Neural progenitor cell (in vitro differentiated cells): ENCODE measurements around the gene FGF4. TPM values are rescaled to one million over a fixed set of nuclear protein-coding genes. Genes with fewer than 3 reads are reported as not detected.

Experiments
- DNase-seq: peaks from one replicate; pipeline ENCODE4 v3.0.0-alpha.2; 2016; ENCODE audit warnings: low spot score
- H2AFZ ChIP-seq: fragments of 200-600 bp; sonication (generic); replicated peaks from 2 replicates; pipeline ENCODE4 v1.6.1; 2016; ENCODE audit warnings: antibody characterized with exemption
- H3F3A ChIP-seq: fragments of 200-600 bp; sonication (generic); 2 replicates; pipeline ENCODE4 v1.6.1; 2016; ENCODE audit warnings: antibody characterized with exemption, low read depth
- H3K27ac ChIP-seq: fragments of 200-600 bp; sonication (generic); 2 replicates; pipeline ENCODE4 v1.5.1; 2016; ENCODE audit warnings: mild to moderate bottlenecking
- H3K27me3 ChIP-seq: fragments of 200-600 bp; sonication (generic); 2 replicates; pipeline ENCODE4 v1.6.1; 2016; ENCODE audit warnings: mild to moderate bottlenecking, moderate library complexity
- H3K36me3 ChIP-seq: fragments of 200-600 bp; sonication (generic); 2 replicates; pipeline ENCODE4 v1.5.1; 2016
- H3K4me1 ChIP-seq: fragments of 200-600 bp; sonication (generic); 2 replicates; pipeline ENCODE4 v1.6.1; 2016; ENCODE audit warnings: mixed run types
- H3K4me2 ChIP-seq: fragments of 200-600 bp; sonication (generic); 2 replicates; pipeline ENCODE4 v1.6.1; 2016
- H3K4me3 ChIP-seq: fragments of 200-600 bp; sonication (generic); 2 replicates; pipeline ENCODE4 v1.5.1; 2016
- H3K79me2 ChIP-seq: fragments of 200-600 bp; sonication (generic); 2 replicates; pipeline ENCODE4 v1.6.1; 2016; ENCODE audit warnings: low read depth
- H3K9ac ChIP-seq: fragments of 200-600 bp; sonication (generic); 2 replicates; pipeline ENCODE4 v1.6.1; 2016
- H3K9me3 ChIP-seq: fragments of 200-600 bp; sonication (generic); 2 replicates; pipeline ENCODE4 v1.5.1; 2016; ENCODE audit warnings: low read depth
- H4K20me1 ChIP-seq: fragments of 200-600 bp; sonication (generic); 2 replicates; pipeline ENCODE4 v1.6.1; 2016; ENCODE audit warnings: low read depth
- H3K27ac Mint-ChIP-seq: 3 replicates; pipeline ENCODE4 v1.8.0; 2021; ENCODE audit warnings: mixed read lengths
- H3K27me3 Mint-ChIP-seq: 2 replicates; pipeline ENCODE4 v1.8.0; 2022; ENCODE audit warnings: low read depth, mild to moderate bottlenecking, inconsistent platforms, moderate library complexity, mixed read lengths; ENCODE audit not compliant: insufficient read depth
- H3K36me3 Mint-ChIP-seq: 3 replicates; pipeline ENCODE4 v1.8.0; 2021; ENCODE audit warnings: mixed read lengths
- H3K4me1 Mint-ChIP-seq: 3 replicates; pipeline ENCODE4 v1.8.0; 2021; ENCODE audit warnings: mixed read lengths
- H3K4me3 Mint-ChIP-seq: 3 replicates; pipeline ENCODE4 v1.8.0; 2021; ENCODE audit warnings: mild to moderate bottlenecking, moderate library complexity, mixed read lengths
- H3K9me3 Mint-ChIP-seq: 3 replicates; pipeline ENCODE4 v1.8.0; 2020; ENCODE audit warnings: mixed read lengths
- CTCF ChIP-seq: fragments of 200-600 bp; sonication (generic); IDR thresholded peaks from 2 replicates; pipeline ENCODE4 v1.5.1; 2017; ENCODE audit warnings: antibody characterized with exemption, mild to moderate bottlenecking
- EZH2 ChIP-seq: fragments of 200-600 bp; sonication (generic); IDR thresholded peaks from 2 replicates; pipeline ENCODE4 v1.6.1; 2017; ENCODE audit warnings: antibody characterized with exemption, mild to moderate bottlenecking, moderate library complexity
- EZH2phosphoT487 ChIP-seq: fragments of 200-600 bp; sonication (generic); IDR thresholded peaks from 2 replicates; pipeline ENCODE4 v1.6.1; 2017; ENCODE audit warnings: antibody characterized with exemption
- total RNA-seq: library from RNA; depleted of rRNA; stranded (reverse); fragments of >200 nt; gene quantifications from 2 replicates; pipeline ENCODE4 v1.2.3, GENCODE V29; 2015; ENCODE audit warnings: low replicate concordance

The FGF4 gene
- total RNA-seq, 1 donor from 2014 or later, result 0.22 TPM

- Histone ChIP-seq H3K4me1 (peaks cover 55% of the 10 kb centered on the region), H3K4me3 (peak overlapping the region; percentile 51), H3K36me3 (no peaks in the 10 kb centered on the region), H4K20me1 (peaks cover 13% of the 10 kb centered on the region), H2AFZ (peak overlapping the region; percentile 73), H3K9me3 (no peaks in the 10 kb centered on the region), H3K4me2 (peak overlapping the region; percentile 75), H3F3A (peaks cover 29% of the 10 kb centered on the region), H3K79me2 (no peaks in the 10 kb centered on the region), H3K9ac (no peak overlapping the region), H3K27me3 (peaks cover 72% of the 10 kb centered on the region), H3K27ac (no peak overlapping the region)
- Mint-ChIP-seq H3K9me3 (no peaks in the 10 kb centered on the region), H3K36me3 (no peaks in the 10 kb centered on the region), H3K4me3 (no peak overlapping the region), H3K27me3 (peaks cover 57% of the 10 kb centered on the region), H3K27ac (no peak overlapping the region), H3K4me1 (peaks cover 9% of the 10 kb centered on the region)
- TF ChIP-seq EZH2 (peak; percentile 91), EZH2phosphoT487 (peak; percentile 50), CTCF (no peak)
- DNase-seq, result peak; percentile 65
Observed at GRCh38 chr11:69774354-69775162, 583 bp downstream of the FGF4 start.

- no peak overlapping the region for H3K9ac ChIP-seq
- no peaks in the 10 kb centered on the region for H3K36me3 Mint-ChIP-seq
- peaks cover 29% of the 10 kb centered on the region for H3F3A ChIP-seq
- peaks cover 57% of the 10 kb centered on the region for H3K27me3 Mint-ChIP-seq
- peaks cover 13% of the 10 kb centered on the region for H4K20me1 ChIP-seq
- H3K4me2 ChIP-seq, result peak overlapping the region; percentile 75
- no peak overlapping the region for H3K4me3 Mint-ChIP-seq
- peaks cover 9% of the 10 kb centered on the region for H3K4me1 Mint-ChIP-seq
- H3K9me3 Mint-ChIP-seq, result no peaks in the 10 kb centered on the region
- peaks cover 55% of the 10 kb centered on the region for H3K4me1 ChIP-seq
- H3K79me2 ChIP-seq, result no peaks in the 10 kb centered on the region
- H3K27ac ChIP-seq, result no peak overlapping the region
- H3K27me3 ChIP-seq, result peaks cover 72% of the 10 kb centered on the region
- peak overlapping the region; percentile 73 for H2AFZ ChIP-seq
- no peak overlapping the region for H3K27ac Mint-ChIP-seq
- peak; percentile 51 for DNase-seq
- peak overlapping the region; percentile 51 for H3K4me3 ChIP-seq
- no peaks in the 10 kb centered on the region for H3K9me3 ChIP-seq
- no peaks in the 10 kb centered on the region for H3K36me3 ChIP-seq
- TF ChIP-seq CTCF (no peak), EZH2 (no peak), EZH2phosphoT487 (no peak)
Observed at GRCh38 chr11:69773626-69774353, 1.4 kb downstream of the FGF4 start.

- Mint-ChIP-seq H3K4me3 (no peak overlapping the region), H3K27me3 (peaks cover 44% of the 10 kb centered on the region), H3K36me3 (no peaks in the 10 kb centered on the region), H3K9me3 (no peaks in the 10 kb centered on the region), H3K27ac (no peak overlapping the region), H3K4me1 (peaks cover 5% of the 10 kb centered on the region)
- Histone ChIP-seq H2AFZ (no peak overlapping the region), H3F3A (peaks cover 29% of the 10 kb centered on the region), H3K79me2 (no peaks in the 10 kb centered on the region), H4K20me1 (peaks cover 13% of the 10 kb centered on the region), H3K27me3 (peaks cover 57% of the 10 kb centered on the region), H3K36me3 (no peaks in the 10 kb centered on the region), H3K9ac (no peak overlapping the region), H3K4me2 (peak overlapping the region; percentile 43), H3K4me3 (no peak overlapping the region), H3K9me3 (no peaks in the 10 kb centered on the region), H3K27ac (no peak overlapping the region), H3K4me1 (peaks cover 55% of the 10 kb centered on the region)
- TF ChIP-seq EZH2phosphoT487 (no peak), EZH2 (no peak)
- DNase-seq, result peak; percentile 55
Observed at GRCh38 chr11:69771466-69771865, 3.7 kb downstream of the FGF4 start.
